Nephron (organoid): Measurements from ENCODE around the gene CDIP1.
"Not testable (repeated sequence)": the region's sequence is repeated elsewhere in the genome, so short reads cannot be mapped to it uniquely, and the experiment has no call there.

Experiments
- H3K27ac Mint-ChIP-seq, 3 experiments: 2 replicates each; pipeline ENCODE4 v1.8.0; 2020; ENCODE audit warnings: mixed read lengths in 3 of 3, mild to moderate bottlenecking in 2 of 3, moderate library complexity in 1 of 3
- H3K27me3 Mint-ChIP-seq: 2 replicates; pipeline ENCODE4 v1.8.0; 2021; ENCODE audit warnings: low read depth, mild to moderate bottlenecking, moderate library complexity, mixed read lengths
- H3K36me3 Mint-ChIP-seq: 2 replicates; pipeline ENCODE4 v1.8.0; 2020; ENCODE audit warnings: low read depth, mixed read lengths
- H3K4me1 Mint-ChIP-seq: 2 replicates; pipeline ENCODE4 v1.8.0; 2020; ENCODE audit warnings: mixed read lengths
- H3K4me3 Mint-ChIP-seq, 3 experiments: 2 replicates each; pipeline ENCODE4 v1.8.0; 2020; ENCODE audit warnings: mild to moderate bottlenecking in 3 of 3, mixed read lengths in 3 of 3, moderate library complexity in 2 of 3
- H3K9me3 Mint-ChIP-seq: 2 replicates; pipeline ENCODE4 v1.8.0; 2020; ENCODE audit warnings: mixed read lengths
- TF ChIP-seq, protein P1 (sequence below), 3 experiments: fragments of 200-600 bp; sonication (generic); IDR thresholded peaks; one replicate each; pipeline ENCODE4 v1.5.0; 2021; ENCODE audit warnings: antibody characterized with exemption in 3 of 3; ENCODE audit not compliant: unreplicated experiment in 3 of 3

CDIP1 gene

DNA sequence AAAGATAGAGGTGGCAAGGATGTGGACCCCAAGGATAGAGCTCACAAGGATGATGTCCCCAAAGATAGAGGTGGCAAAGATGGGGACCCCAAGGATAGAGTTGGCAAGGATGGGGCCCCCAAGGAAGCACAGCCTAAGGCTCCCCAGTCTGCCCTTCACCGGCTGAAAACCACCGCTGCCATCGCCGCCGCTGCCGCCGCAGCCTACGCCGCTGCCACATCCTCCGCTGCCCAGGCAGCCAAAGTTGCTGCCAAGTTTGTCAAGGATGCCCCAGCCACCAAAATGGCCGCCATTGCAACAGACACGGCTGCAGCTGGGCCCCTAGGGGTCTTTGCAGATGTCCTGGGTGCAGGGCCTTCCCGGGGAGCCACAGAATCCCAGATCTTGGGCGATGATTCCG, 37.4 kb upstream of the CDIP1 start:
- Mint-ChIP-seq H3K4me1 (peaks cover 7% of the 10 kb centered on the region), H3K9me3 (no peaks in the 10 kb centered on the region), H3K36me3 (no peaks in the 10 kb centered on the region), H3K4me3 (no peak overlapping the region), H3K27me3 (peaks cover 4% of the 10 kb centered on the region), H3K27ac (no peak overlapping the region)
- TF ChIP-seq, protein P1, sequence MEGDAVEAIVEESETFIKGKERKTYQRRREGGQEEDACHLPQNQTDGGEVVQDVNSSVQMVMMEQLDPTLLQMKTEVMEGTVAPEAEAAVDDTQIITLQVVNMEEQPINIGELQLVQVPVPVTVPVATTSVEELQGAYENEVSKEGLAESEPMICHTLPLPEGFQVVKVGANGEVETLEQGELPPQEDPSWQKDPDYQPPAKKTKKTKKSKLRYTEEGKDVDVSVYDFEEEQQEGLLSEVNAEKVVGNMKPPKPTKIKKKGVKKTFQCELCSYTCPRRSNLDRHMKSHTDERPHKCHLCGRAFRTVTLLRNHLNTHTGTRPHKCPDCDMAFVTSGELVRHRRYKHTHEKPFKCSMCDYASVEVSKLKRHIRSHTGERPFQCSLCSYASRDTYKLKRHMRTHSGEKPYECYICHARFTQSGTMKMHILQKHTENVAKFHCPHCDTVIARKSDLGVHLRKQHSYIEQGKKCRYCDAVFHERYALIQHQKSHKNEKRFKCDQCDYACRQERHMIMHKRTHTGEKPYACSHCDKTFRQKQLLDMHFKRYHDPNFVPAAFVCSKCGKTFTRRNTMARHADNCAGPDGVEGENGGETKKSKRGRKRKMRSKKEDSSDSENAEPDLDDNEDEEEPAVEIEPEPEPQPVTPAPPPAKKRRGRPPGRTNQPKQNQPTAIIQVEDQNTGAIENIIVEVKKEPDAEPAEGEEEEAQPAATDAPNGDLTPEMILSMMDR (IDR thresholded peaks at IDR 0.05; ENCODE audit: unreplicated experiment in 3 of 3): no peak

DNA sequence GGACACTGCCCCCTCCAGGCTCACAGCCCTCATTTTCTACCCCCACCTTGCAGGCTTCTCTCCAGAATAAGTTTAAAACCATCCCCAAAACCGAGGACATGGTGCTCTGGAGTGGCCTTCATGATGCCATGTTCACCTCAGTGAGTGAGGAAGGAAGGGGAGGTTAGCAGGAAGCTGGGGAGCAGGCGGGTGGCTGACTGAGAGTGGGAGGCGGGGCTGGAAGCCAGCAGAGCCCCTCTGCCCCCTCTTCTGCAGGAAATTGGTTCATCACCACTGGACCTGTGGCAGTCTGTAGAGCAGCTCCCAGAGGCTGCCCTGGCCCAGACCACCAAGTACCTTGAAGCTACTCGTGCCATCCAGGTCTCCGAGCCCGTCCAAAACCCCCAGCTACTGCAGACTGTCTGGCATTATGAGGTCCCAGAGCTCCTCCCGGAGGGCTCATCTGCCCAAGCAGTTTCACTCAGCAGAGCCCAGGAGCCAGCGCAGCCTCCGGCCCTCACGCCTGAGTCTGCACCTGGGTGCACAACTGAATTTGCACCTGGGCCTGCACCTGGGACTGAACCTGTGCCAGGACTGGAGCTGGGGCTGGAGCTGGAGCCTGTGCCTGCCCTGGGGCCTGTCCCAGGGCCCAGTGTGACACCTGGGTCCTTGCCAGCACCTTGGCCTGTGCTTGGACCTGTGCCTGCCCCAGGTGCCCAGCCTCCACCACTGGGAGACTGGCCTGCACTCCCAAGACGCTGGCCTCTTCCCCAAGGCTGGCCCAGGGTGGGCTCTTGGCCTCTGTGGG, 36.5 kb upstream of the CDIP1 start:
- Mint-ChIP-seq H3K27me3 (peaks cover 4% of the 10 kb centered on the region), H3K4me1 (peaks cover 7% of the 10 kb centered on the region), H3K4me3 (no peak overlapping the region), H3K27ac (no peak overlapping the region), H3K9me3 (no peaks in the 10 kb centered on the region), H3K36me3 (no peaks in the 10 kb centered on the region)
- TF ChIP-seq, protein P1 (IDR thresholded peaks at IDR 0.05; ENCODE audit: unreplicated experiment in 3 of 3): no peak

DNA sequence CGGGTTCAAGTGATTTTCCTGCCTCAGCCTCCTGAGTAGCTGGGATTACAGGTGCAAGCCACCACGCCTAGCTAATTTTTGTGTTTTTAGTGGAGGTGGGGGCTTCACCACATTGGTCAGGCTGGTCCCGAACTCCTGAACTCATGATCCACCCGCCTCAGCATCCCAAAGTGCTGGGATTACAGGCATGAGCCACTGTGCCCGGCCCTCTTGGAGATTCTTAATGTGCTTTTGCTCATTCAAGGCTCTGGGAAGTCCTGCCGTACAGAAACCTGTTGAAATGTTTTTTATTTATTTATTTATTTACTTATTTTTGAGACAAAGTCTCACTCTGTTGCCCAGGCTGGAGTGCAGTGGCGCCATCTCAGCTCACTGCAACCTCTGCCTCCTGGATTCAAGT, 35.4 kb upstream of the CDIP1 start:
- not testable (repeated sequence) for H3K9me3 Mint-ChIP-seq

DNA sequence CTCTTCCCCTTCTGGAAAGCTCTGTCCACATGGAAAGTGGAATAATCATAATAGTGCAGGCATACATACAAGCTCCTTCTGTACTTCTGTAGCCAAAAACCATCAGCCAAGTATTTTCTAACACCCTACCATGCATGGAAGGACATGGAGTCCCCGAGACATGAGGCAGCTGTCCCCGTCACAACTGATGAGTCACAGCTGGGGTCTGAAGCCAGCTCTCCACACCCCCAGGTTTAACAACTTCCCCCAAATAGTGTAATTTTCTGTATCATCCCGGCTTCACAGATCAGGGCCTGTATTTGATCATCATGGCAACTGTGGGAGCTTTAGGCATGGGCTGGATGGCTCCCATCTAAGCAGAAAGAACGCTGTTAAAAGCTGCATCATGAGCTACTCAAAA, 34.1 kb upstream of the CDIP1 start:
- Mint-ChIP-seq H3K36me3 (no peaks in the 10 kb centered on the region), H3K9me3 (no peaks in the 10 kb centered on the region), H3K27me3 (peaks cover 4% of the 10 kb centered on the region), H3K27ac (peak overlapping the region; percentile 48 to 58 (median 50)), H3K4me3 (no peak overlapping the region), H3K4me1 (peaks cover 7% of the 10 kb centered on the region)
- TF ChIP-seq, protein P1 (IDR thresholded peaks at IDR 0.05; ENCODE audit: unreplicated experiment in 3 of 3): no peak

More for the DNA sequence above, 35.4 kb upstream of the CDIP1 start:
- H3K4me1 Mint-ChIP-seq, H3K36me3 Mint-ChIP-seq, H3K27ac Mint-ChIP-seq, H3K27me3 Mint-ChIP-seq, H3K4me3 Mint-ChIP-seq: not testable (repeated sequence)

DNA sequence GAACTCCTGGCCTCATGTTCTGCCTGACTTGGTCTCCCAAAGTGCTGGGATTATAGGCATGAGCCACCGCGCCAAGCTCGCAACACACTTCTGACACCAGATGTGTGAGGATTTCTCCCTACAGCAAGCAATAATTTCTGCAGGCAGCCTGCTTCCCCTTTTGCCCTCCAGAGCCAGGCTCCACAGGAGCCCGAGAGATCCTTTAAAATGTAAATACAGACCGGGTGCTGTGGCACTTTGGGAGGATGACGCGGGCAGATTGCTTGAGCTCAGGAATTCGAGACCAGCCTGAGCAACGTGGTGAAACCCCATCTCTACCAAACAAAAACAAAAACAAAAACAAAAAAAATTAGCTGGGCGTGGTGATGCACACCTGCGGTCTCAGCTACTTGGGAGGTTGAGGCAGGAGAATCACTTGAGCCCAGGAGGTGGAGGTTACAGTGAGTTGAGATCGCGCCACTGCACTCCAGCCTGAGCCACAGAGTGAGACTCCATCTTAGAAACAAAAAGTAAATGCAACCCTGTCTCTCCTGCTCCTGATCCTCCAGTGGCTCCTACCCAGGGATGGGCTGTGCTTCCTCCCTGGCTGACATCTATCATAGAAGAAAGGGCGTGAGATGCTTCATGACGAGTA, 32.2 kb upstream of the CDIP1 start:
- Mint-ChIP-seq H3K4me1 (peaks cover 7% of the 10 kb centered on the region), H3K4me3 (no peak overlapping the region), H3K9me3 (no peaks in the 10 kb centered on the region), H3K36me3 (no peaks in the 10 kb centered on the region), H3K27ac (no peak overlapping the region), H3K27me3 (peaks cover 4% of the 10 kb centered on the region)
- TF ChIP-seq, protein P1 (IDR thresholded peaks at IDR 0.05; ENCODE audit: unreplicated experiment in 3 of 3): no peak

DNA sequence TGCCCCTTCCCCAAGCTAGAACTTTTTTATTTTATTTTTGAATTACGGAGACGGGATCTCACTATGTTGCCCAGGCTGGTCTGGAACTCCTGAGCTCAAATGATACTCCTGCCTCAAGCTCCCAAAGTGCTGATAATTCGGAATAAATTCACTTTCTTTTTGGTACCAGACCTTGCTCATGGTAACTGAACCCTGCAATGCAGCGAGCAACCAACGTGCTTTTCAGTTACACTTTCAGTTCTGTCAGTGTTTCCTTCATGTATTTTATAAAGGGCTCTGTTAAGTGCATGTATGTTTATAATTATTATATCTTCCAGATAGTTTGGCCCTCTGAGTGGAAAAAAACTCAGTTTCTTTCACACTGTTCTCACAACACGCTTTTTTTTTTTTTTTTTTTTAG, 31.5 kb upstream of the CDIP1 start:
- TF ChIP-seq, protein P1 (IDR thresholded peaks at IDR 0.05; ENCODE audit: unreplicated experiment in 3 of 3): no peak
- Mint-ChIP-seq H3K27ac (no peak overlapping the region), H3K4me3 (no peak overlapping the region), H3K4me1 (peaks cover 7% of the 10 kb centered on the region), H3K36me3 (no peaks in the 10 kb centered on the region), H3K9me3 (no peaks in the 10 kb centered on the region), H3K27me3 (peaks cover 4% of the 10 kb centered on the region)
